ENCODE results near the gene BRD3.

The BRD3 gene

GRCh38 chr9:134054891-134055811 is 12.7 kb downstream of the BRD3 start:
- no peak for DNase-seq (ENCODE audit: low spot score)

DNA sequence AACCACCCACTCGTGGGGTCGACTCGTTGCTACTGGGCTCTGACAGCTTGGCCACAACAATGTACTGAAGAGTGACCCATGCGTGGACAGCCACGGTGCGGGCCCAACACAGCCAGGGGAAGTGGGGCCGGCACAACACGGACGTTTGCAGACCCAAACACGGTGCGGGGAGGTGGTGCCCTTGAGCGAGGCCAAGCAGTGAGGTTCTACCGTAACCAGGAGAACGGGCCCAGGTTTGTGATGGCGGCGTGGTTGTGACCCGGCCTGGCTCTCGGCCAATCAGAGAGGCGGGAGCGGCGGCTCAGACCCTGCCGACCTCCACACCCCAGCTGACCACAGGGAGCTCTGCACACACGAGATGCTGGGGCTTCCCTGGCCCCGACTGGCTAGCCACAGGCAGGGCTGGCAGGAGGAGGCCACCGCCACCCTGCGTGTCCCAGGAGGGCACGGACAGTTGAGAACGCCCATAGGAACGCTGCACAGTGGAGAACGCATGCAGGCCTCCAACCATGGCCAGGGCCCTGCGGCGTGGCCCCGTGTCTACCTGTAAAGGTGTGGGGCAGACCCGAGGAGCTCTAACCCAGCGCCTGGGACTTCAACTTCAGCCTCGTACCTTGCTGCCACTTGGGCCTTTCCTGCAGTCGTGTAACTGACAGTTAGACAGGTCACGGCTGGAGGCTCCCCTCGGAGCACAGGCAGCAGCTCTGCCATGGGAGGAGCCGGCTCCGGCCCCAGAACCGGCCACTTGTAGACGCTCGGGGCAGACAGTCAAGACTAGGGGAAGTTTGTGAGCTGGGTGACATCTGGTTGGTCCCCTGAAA is 13.7 kb downstream of the BRD3 start:
- DNase-seq (ENCODE audit: low spot score), result no peak

DNA sequence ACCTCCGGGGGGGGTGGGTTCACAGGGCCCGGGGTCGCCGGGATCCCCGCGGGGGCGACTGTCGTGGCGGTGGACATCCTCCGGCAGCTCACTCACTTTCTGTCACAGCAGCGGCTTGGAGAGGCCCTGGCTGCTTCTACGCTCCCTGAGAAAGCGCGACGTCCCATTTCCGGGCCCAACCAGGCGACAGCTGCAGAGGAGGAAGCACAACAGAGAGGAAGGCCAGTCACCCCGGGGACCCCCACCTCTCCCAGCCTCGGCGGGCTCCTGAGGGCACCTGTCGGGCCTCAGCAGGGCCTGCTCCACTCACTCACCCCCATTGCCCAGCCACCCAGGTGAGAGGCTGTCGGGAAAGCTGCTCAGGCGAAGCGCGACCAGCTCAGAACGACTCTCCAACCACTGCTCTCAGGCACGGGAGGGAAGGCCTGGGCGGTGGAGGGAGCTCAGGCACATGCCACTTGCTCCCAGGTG is 14.4 kb downstream of the BRD3 start:
- DNase-seq (ENCODE audit: low spot score), result no peak

DNA sequence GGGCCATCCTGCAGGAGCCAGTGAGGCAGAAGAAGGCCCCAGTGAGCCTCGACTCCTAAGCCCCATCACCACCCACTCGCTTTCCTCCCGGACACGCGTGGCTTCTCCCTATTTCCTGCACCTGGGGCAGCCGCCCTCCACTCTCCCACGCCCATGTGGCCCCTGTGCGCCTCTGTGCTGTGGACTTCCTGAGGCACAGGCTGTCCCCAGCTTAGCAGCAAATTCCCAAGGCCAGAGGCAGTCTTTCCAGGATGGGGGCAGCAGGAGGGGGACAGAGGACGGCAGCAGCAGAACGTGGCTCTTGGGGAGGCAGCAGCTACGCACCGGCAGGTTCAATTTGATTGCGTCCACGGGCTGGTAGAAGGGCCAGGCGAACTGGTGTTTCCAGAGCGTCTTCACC is 14.9 kb downstream of the BRD3 start:
- DNase-seq (ENCODE audit: low spot score), result no peak

- DNase-seq (ENCODE audit: low spot score), result no peak
Measured at GRCh38 chr9:134052491-134052890, 15.3 kb downstream of the BRD3 start.

- no peak for DNase-seq (ENCODE audit: low spot score)
Measured at GRCh38 chr9:134051319-134051718, 16.5 kb downstream of the BRD3 start.

DNA sequence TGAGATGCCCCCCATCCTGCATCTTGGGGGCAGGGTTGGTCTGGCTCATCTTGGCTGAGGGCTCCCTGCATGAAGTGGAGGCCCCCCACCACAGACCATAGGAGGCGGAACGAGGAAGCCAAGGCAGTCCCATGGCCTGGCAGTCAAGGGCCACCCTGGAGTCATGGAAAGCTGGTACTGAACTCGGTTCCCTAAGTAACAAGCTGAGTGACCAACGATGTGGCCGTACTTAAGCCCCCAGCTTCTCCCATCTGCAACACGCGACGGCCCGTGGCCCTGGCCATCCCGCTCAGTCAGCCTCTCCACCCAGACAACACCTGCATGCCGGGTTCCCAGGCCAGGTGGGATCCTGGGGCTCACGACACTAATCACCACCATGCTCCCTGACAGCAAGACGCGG is 17.1 kb downstream of the BRD3 start:
- no peak for DNase-seq (ENCODE audit: low spot score)

- no peak for DNase-seq (ENCODE audit: low spot score)
Measured at GRCh38 chr9:134049772-134050588, 17.8 kb downstream of the BRD3 start.

- no peak for DNase-seq (ENCODE audit: low spot score)
Measured at GRCh38 chr9:134049236-134049635, 18.6 kb downstream of the BRD3 start.

DNA sequence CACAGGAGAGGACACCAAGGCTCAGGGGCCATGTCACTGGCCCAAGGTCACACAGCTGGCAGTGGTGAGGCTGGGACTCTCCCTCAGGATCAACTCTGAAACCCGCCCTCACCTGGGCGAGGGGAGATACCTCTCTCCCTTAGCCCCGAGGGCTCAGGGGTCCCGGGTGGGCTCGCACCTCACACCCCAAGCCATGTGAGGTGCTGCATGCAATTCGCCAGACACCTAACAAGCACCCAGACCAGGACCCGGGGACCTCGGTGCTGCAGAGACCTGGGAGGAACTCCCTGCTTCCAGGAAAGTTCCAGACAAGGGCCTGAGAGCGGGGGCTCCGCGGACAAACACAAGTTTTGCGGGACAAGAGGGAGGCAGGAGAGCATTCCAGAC is 19.3 kb downstream of the BRD3 start:
- DNase-seq (ENCODE audit: low spot score), result no peak

DNA sequence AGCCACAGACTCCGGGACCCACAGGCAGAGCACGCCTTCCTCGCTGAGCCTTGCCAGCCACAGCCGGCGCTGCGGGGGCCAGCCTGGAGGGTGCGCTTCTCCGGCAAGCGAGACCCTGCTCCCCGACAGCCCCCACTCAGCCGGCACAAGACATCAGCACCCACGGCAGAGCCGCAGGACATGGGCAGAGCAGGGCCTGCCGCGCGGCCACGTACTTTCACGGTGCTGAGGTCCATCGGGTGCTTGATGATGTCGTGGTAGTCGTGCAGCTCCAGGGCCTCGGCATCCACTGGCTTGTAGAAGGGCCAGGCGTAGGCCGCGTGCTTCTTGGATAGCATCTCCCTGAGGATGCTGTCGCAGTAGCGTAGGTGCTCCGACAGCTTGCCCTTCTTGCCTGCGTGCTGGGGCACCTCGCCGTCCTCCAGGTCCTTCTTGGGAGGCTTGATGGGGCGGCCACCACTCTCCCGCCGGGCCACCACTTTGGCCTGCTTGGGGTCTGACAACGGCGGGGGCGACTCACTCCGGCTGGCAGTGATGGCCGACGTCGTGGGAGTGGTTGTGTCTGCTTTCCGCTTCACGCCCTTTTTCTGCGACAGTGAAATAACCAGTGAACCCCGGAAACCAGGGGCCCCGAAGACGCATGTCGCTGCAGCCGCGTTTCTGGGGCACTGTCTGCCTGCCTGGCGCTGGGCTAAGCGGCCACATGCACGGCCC is 19.8 kb downstream of the BRD3 start:
- DNase-seq (ENCODE audit: low spot score), result no peak

GRCh38 chr9:134046894-134047681 is 20.7 kb downstream of the BRD3 start:
- DNase-seq (ENCODE audit: low spot score), result no peak

- DNase-seq (ENCODE audit: low spot score), result no peak
Measured at GRCh38 chr9:134045841-134046544, 21.8 kb downstream of the BRD3 start.

DNA sequence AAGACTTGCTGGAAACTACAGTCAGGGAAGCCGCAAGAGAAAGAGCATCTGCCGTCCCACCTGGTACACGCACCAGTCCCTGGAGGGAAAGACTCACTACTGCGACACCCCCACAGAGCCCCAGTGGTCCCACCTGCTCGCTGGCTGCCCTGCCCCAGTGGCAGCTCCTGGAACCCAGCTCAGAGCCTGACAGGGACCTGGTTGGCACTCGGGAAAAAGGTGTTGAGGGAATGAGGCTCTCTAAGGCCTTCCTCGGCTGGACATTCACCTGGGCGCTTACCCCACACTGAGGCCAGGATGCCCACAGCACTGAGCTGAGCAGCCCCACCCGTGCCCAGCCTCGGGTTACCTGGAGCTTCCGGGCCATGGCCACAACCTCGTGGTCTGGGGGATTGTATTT is 22.9 kb downstream of the BRD3 start:
- no peak for DNase-seq (ENCODE audit: low spot score)

DNA sequence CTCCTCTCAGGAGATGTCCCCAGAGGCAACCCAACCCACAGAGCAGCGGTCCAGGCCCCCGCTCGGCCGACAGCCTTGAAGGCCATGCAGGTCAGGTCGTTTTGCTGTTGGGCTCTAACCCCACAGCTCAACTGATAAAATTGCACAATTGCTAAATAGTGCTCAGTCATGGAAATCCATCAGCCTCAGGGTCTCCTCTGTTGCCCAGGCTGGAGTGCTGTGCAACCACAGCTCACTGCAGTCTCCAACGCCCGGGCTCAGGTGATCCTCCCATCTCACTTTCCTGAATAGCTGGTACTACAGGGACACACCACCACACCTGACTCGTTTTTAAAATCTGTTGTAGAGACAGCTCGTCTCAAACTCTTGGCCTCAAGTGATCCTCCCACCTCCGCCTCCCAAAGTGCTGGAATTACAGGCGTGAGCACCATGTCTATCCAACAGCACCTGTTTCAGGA is 24.3 kb downstream of the BRD3 start:
- no peak for DNase-seq (ENCODE audit: low spot score)

GRCh38 chr9:134041649-134041962 is 26.2 kb downstream of the BRD3 start:
- no peak for DNase-seq (ENCODE audit: low spot score)

DNA sequence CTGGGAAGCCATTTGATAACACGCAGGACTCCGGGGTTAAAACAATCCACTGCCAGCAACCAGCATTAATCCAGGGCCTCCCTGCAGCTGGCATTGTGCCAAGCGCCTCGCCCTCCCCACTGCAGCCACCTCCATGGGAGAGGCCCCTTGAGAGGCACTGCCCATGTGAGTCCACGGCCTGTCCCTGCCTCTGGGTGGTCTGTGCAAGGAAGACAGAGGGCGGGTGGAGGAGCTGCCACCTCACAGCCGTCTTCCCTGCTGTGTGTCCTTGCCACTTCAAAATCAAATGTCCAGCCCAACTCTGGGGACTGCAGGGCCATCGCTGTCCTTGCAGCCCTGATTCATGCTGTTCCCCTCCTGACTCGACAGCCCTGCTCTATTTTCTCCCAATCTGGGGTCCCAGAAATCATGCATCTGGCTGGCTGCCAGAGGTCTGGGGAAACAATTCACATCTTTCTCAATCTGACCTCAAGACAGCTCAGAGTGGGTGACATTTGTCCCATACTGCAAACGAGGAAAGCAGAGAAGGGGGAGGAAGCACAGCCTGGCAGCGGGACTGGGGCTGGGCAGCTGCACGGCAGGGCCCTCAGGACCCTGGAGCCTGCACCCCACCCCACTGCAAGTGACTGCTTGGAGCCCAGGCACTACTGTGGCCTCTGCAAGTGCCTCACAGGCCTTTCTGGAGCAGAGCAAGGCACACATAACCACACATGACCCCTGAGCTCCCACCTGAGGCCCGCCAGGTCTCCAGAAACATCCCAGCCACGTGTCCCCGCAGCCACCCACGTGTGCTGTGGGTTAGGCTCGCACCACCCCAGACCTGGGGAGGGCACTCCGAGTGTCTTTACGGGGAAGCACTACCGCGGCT is 26.8 kb downstream of the BRD3 start:
- DNase-seq (ENCODE audit: low spot score), result no peak

DNA sequence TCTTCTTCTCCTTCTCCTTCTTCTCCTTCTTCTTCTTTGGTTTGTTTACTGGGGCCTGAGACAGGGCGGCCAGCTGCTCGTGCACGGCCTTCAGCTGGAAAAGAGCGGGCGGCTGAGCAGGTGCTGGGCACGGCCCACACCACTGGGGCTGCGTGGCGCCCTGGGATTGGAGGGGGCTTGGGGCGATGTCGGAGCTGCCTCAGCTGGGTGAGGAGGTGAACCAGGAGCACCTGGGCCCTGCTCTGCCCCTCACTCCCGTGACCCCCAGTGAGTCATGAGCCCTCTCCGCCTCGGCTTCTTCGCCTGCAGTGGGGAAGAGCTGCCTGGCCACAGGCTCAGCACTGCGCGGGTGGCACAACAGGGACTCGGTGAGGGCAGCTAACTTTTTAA is 27.7 kb downstream of the BRD3 start:
- DNase-seq (ENCODE audit: low spot score), result no peak

Data from CD4-positive, alpha-beta T cell treated with Interleukin-15 for 4 hours (primary cell).